ENCODE data around the gene TEN1.
A peak's percentile ranks its signal among the peaks of the same experiment; 100 is the strongest.

TEN1 gene

GRCh38 chr17:75981019-75981615, 2.1 kb downstream of the TEN1 start:
- Histone ChIP-seq H3K4me1 (ENCODE audit: control insufficient read depth, insufficient read depth, low read length) (peaks cover 6% of the 10 kb centered on the region), H3K27ac (ENCODE audit: low read depth, low read length) (no peak overlapping the region), H3K27me3 (ENCODE audit: control insufficient read depth, insufficient read depth, low read length) (no peaks in the 10 kb centered on the region), H3K4me3 (ENCODE audit: low read length) (no peak overlapping the region), H3K36me3 (ENCODE audit: control insufficient read depth, insufficient read depth, low read length) (no peaks in the 10 kb centered on the region), H3K9ac (ENCODE audit: low read length) (no peak overlapping the region)

GRCh38 chr17:75983501-75984181, 4.6 kb downstream of the TEN1 start:
- H3K4me3 ChIP-seq (ENCODE audit: low read length), result no peak overlapping the region
- no peaks in the 10 kb centered on the region for H3K36me3 ChIP-seq (ENCODE audit: control insufficient read depth, insufficient read depth, low read length)
- no peaks in the 10 kb centered on the region for H3K27me3 ChIP-seq (ENCODE audit: control insufficient read depth, insufficient read depth, low read length)
- no peak overlapping the region for H3K9ac ChIP-seq (ENCODE audit: low read length)
- no peak overlapping the region for H3K27ac ChIP-seq (ENCODE audit: low read depth, low read length)
- peaks cover 3% of the 10 kb centered on the region for H3K4me1 ChIP-seq (ENCODE audit: control insufficient read depth, insufficient read depth, low read length)

- no peaks in the 10 kb centered on the region for H3K27me3 ChIP-seq (ENCODE audit: control insufficient read depth, insufficient read depth, low read length)
- H3K9ac ChIP-seq (ENCODE audit: low read length), result no peak overlapping the region
- H3K36me3 ChIP-seq (ENCODE audit: control insufficient read depth, insufficient read depth, low read length), result no peaks in the 10 kb centered on the region
- no peaks in the 10 kb centered on the region for H3K4me1 ChIP-seq (ENCODE audit: control insufficient read depth, insufficient read depth, low read length)
- H3K27ac ChIP-seq (ENCODE audit: low read depth, low read length), result no peak overlapping the region
- no peak overlapping the region for H3K4me3 ChIP-seq (ENCODE audit: low read length)
Measured at GRCh38 chr17:75985986-75986385, 6.9 kb downstream of the TEN1 start.

- Histone ChIP-seq H3K9ac (ENCODE audit: low read length) (no peak overlapping the region), H3K36me3 (ENCODE audit: control insufficient read depth, insufficient read depth, low read length) (peaks cover 4% of the 10 kb centered on the region)
Measured at GRCh38 chr17:75987041-75987440, 8.0 kb downstream of the TEN1 start.

GRCh38 chr17:75991396-75991795, 12.4 kb downstream of the TEN1 start:
- no peak overlapping the region for H3K27ac ChIP-seq (ENCODE audit: low read depth, low read length)
- no peaks in the 10 kb centered on the region for H3K4me1 ChIP-seq (ENCODE audit: control insufficient read depth, insufficient read depth, low read length)
- H3K36me3 ChIP-seq (ENCODE audit: control insufficient read depth, insufficient read depth, low read length), result peaks cover 4% of the 10 kb centered on the region
- no peak overlapping the region for H3K4me3 ChIP-seq (ENCODE audit: low read length)
- no peak overlapping the region for H3K9ac ChIP-seq (ENCODE audit: low read length)
- H3K27me3 ChIP-seq (ENCODE audit: control insufficient read depth, insufficient read depth, low read length), result no peaks in the 10 kb centered on the region

More at GRCh38 chr17:75987041-75987440, 8.0 kb downstream of the TEN1 start:
- Histone ChIP-seq H3K27me3 (ENCODE audit: control insufficient read depth, insufficient read depth, low read length) (no peaks in the 10 kb centered on the region), H3K27ac (ENCODE audit: low read depth, low read length) (no peak overlapping the region), H3K4me3 (ENCODE audit: low read length) (no peak overlapping the region), H3K4me1 (ENCODE audit: control insufficient read depth, insufficient read depth, low read length) (no peaks in the 10 kb centered on the region)

GRCh38 chr17:75994802-75995370, 15.8 kb downstream of the TEN1 start:
- Histone ChIP-seq H3K9ac (ENCODE audit: low read length) (no peak overlapping the region), H3K36me3 (ENCODE audit: control insufficient read depth, insufficient read depth, low read length) (peaks cover 4% of the 10 kb centered on the region)

GRCh38 chr17:75995385-75995925, 16.4 kb downstream of the TEN1 start:
- H3K36me3 ChIP-seq (ENCODE audit: control insufficient read depth, insufficient read depth, low read length), result peaks cover 4% of the 10 kb centered on the region
- H3K4me1 ChIP-seq (ENCODE audit: control insufficient read depth, insufficient read depth, low read length), result no peaks in the 10 kb centered on the region
- H3K4me3 ChIP-seq (ENCODE audit: low read length), result no peak overlapping the region
- H3K27ac ChIP-seq (ENCODE audit: low read depth, low read length), result no peak overlapping the region
- H3K27me3 ChIP-seq (ENCODE audit: control insufficient read depth, insufficient read depth, low read length), result no peaks in the 10 kb centered on the region
- no peak overlapping the region for H3K9ac ChIP-seq (ENCODE audit: low read length)

More at GRCh38 chr17:75994802-75995370, 15.8 kb downstream of the TEN1 start:
- no peaks in the 10 kb centered on the region for H3K27me3 ChIP-seq (ENCODE audit: control insufficient read depth, insufficient read depth, low read length)
- no peaks in the 10 kb centered on the region for H3K4me1 ChIP-seq (ENCODE audit: control insufficient read depth, insufficient read depth, low read length)
- no peak overlapping the region for H3K4me3 ChIP-seq (ENCODE audit: low read length)
- no peak overlapping the region for H3K27ac ChIP-seq (ENCODE audit: low read depth, low read length)

GRCh38 chr17:75996665-75997590, 17.9 kb downstream of the TEN1 start:
- no peaks in the 10 kb centered on the region for H3K4me1 ChIP-seq (ENCODE audit: control insufficient read depth, insufficient read depth, low read length)
- H3K27ac ChIP-seq (ENCODE audit: low read depth, low read length), result peak overlapping the region; percentile 32
- H3K4me3 ChIP-seq (ENCODE audit: low read length), result peak overlapping the region; percentile 14
- H3K27me3 ChIP-seq (ENCODE audit: control insufficient read depth, insufficient read depth, low read length), result no peaks in the 10 kb centered on the region
- H3K9ac ChIP-seq (ENCODE audit: low read length), result no peak overlapping the region
- H3K36me3 ChIP-seq (ENCODE audit: control insufficient read depth, insufficient read depth, low read length), result peaks cover under 1% of the 10 kb centered on the region

- no peaks in the 10 kb centered on the region for H3K4me1 ChIP-seq (ENCODE audit: control insufficient read depth, insufficient read depth, low read length)
- no peak overlapping the region for H3K27ac ChIP-seq (ENCODE audit: low read depth, low read length)
- no peak overlapping the region for H3K4me3 ChIP-seq (ENCODE audit: low read length)
- peaks cover 4% of the 10 kb centered on the region for H3K36me3 ChIP-seq (ENCODE audit: control insufficient read depth, insufficient read depth, low read length)
- no peak overlapping the region for H3K9ac ChIP-seq (ENCODE audit: low read length)
- H3K27me3 ChIP-seq (ENCODE audit: control insufficient read depth, insufficient read depth, low read length), result no peaks in the 10 kb centered on the region
Measured at GRCh38 chr17:75998327-75998795, 19.3 kb downstream of the TEN1 start.

- H3K4me1 ChIP-seq (ENCODE audit: control insufficient read depth, insufficient read depth, low read length), result no peaks in the 10 kb centered on the region
- peaks cover 4% of the 10 kb centered on the region for H3K36me3 ChIP-seq (ENCODE audit: control insufficient read depth, insufficient read depth, low read length)
Measured at GRCh38 chr17:76000016-76000754, 21.1 kb downstream of the TEN1 start.

GRCh38 chr17:76000755-76001521, 21.9 kb downstream of the TEN1 start, which contains the start of gene CDK3:
Gene CDK3 (plus strand): TSS chr17:76000855. CDS start chr17:76001426, 571 bp downstream.
- no peaks in the 10 kb centered on the region for H3K27me3 ChIP-seq (ENCODE audit: control insufficient read depth, insufficient read depth, low read length)
- no peak within 1 kb of the TSS for H3K27ac ChIP-seq (ENCODE audit: low read depth, low read length)
- peak within 1 kb of the TSS; percentile 1 for H3K4me3 ChIP-seq (ENCODE audit: low read length)
- peaks cover 4% of the 10 kb centered on the region for H3K36me3 ChIP-seq (ENCODE audit: control insufficient read depth, insufficient read depth, low read length)
- H3K9ac ChIP-seq (ENCODE audit: low read length), result no peak within 1 kb of the TSS
- no peaks in the 10 kb centered on the region for H3K4me1 ChIP-seq (ENCODE audit: control insufficient read depth, insufficient read depth, low read length)

More at GRCh38 chr17:76000016-76000754, 21.1 kb downstream of the TEN1 start:
- no peaks in the 10 kb centered on the region for H3K27me3 ChIP-seq (ENCODE audit: control insufficient read depth, insufficient read depth, low read length)
- peak overlapping the region; percentile 1 for H3K4me3 ChIP-seq (ENCODE audit: low read length)
- no peak overlapping the region for H3K9ac ChIP-seq (ENCODE audit: low read length)
- H3K27ac ChIP-seq (ENCODE audit: low read depth, low read length), result no peak overlapping the region

Data from rectal smooth muscle tissue (tissue), 1 donor.